Tibial artery (tissue), 4 donors: ENCODE measurements around the gene ADAP2.
A peak's percentile ranks its signal among the peaks of the same experiment; 100 is the strongest.
"Not testable (repeated sequence)": the region's sequence is repeated elsewhere in the genome, so short reads cannot be mapped to it uniquely, and the experiment has no call there.

Experiments
- DNase-seq, 2 donors: peaks; one replicate each; pipeline ENCODE4 v3.0.0-alpha.2; 2019
- H3K27ac ChIP-seq, 2 donors: fragments of 200-600 bp; sonication (generic) in 1 of 2; 1 replicate in 1 of 2; 2 replicates in 1 of 2; pipeline ENCODE4 v1.5.1; 2018 to 2019; ENCODE audit warnings: mild to moderate bottlenecking in 1 of 2
- H3K27me3 ChIP-seq, 2 donors: fragments of 200-600 bp; sonication (generic) in 1 of 2; one replicate each; pipeline versions ENCODE4 v1.5.1 to v1.6.0; 2016 to 2019
- H3K36me3 ChIP-seq, 3 donors: fragments of 200-600 bp; sonication (generic) in 2 of 3; one replicate each; pipeline ENCODE4 v1.5.1; 2016 to 2019; ENCODE audit warnings: mild to moderate bottlenecking in 2 of 3
- H3K4me1 ChIP-seq, 4 donors: fragments of 200-600 bp; sonication (generic) in 2 of 4; 1 replicate in 3 of 4; 2 replicates in 1 of 4; pipeline ENCODE4 v1.5.1; 2016 to 2019
- H3K4me3 ChIP-seq, 2 donors: fragments of 200-600 bp; sonication (generic) in 1 of 2; 1 replicate in 1 of 2; 2 replicates in 1 of 2; pipeline ENCODE4 v1.5.1; 2018 to 2019; ENCODE audit warnings: mild to moderate bottlenecking in 2 of 2
- H3K9me3 ChIP-seq, 3 donors: fragments of 200-600 bp; sonication (generic) in 1 of 3; one replicate each; pipeline ENCODE4 v1.5.1; 2016 to 2019
- intact Hi-C: fragments of 100-400 bp; cut with DNase I; formaldehyde crosslinking; loops from one replicate; pipeline ENCODE4 v1.15.0; 2023; ENCODE audit warnings: low total_unique reads
- TF ChIP-seq, protein P1 (sequence below), 2 experiments: fragments of 200-600 bp in 1 of 2; fragments of 450-650 bp in 1 of 2; IDR thresholded peaks; one replicate each; pipeline ENCODE4 v1.5.1; 2017 to 2019; ENCODE audit warnings: antibody characterized with exemption in 2 of 2, mild to moderate bottlenecking in 1 of 2, moderate library complexity in 1 of 2

Gene ADAP2

GRCh38 chr17:30906101-30906911, 15.4 kb upstream of the ADAP2 start, which contains the start of gene TEFM:
Gene TEFM (minus strand): TSS chr17:30906238. CDS start chr17:30906198, 40 bp downstream.
- intact Hi-C loops: no loop called here
- H3K27me3 ChIP-seq: no peaks in the 10 kb centered on the region

GRCh38 chr17:30908717-30909420, 12.9 kb upstream of the ADAP2 start:
- H3K4me3 ChIP-seq: no peak overlapping the region
- H3K36me3 ChIP-seq: no peaks in the 10 kb centered on the region
- H3K27me3 ChIP-seq: no peaks in the 10 kb centered on the region
- H3K4me1 ChIP-seq: peaks cover 0 to 22% (median 10%) of the 10 kb centered on the region in 4 donors
- H3K27ac ChIP-seq: no peak overlapping the region
- H3K9me3 ChIP-seq: no peaks in the 10 kb centered on the region
- intact Hi-C loops: no loop called here
- TF ChIP-seq, protein P1, sequence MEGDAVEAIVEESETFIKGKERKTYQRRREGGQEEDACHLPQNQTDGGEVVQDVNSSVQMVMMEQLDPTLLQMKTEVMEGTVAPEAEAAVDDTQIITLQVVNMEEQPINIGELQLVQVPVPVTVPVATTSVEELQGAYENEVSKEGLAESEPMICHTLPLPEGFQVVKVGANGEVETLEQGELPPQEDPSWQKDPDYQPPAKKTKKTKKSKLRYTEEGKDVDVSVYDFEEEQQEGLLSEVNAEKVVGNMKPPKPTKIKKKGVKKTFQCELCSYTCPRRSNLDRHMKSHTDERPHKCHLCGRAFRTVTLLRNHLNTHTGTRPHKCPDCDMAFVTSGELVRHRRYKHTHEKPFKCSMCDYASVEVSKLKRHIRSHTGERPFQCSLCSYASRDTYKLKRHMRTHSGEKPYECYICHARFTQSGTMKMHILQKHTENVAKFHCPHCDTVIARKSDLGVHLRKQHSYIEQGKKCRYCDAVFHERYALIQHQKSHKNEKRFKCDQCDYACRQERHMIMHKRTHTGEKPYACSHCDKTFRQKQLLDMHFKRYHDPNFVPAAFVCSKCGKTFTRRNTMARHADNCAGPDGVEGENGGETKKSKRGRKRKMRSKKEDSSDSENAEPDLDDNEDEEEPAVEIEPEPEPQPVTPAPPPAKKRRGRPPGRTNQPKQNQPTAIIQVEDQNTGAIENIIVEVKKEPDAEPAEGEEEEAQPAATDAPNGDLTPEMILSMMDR (IDR thresholded peaks at IDR 0.05): no peak
- no peak for DNase-seq

More at GRCh38 chr17:30906101-30906911, 15.4 kb upstream of the ADAP2 start, which contains the start of gene TEFM:
- H3K9me3 ChIP-seq: no peaks in the 10 kb centered on the region
- TF ChIP-seq, protein P1 (IDR thresholded peaks at IDR 0.05): peak in 1 of 2 experiments; percentile 22
- peak within 1 kb of the TSS; percentile 57 to 82 for H3K4me3 ChIP-seq
- H3K4me1 ChIP-seq: peaks cover 0 to 22% (median 10%) of the 10 kb centered on the region in 4 donors
- peak; percentile 83 to 93 for DNase-seq
- H3K36me3 ChIP-seq: peaks cover 0 to 9% (median 1%) of the 10 kb centered on the region in 3 donors
- peak within 1 kb of the TSS; percentile 84 to 96 for H3K27ac ChIP-seq

GRCh38 chr17:30910151-30910550, 11.6 kb upstream of the ADAP2 start:
- H3K9me3 ChIP-seq, H3K36me3 ChIP-seq, intact Hi-C loops, H3K4me3 ChIP-seq, H3K27ac ChIP-seq, H3K27me3 ChIP-seq: not testable (repeated sequence)
- H3K4me1 ChIP-seq: peaks cover 0 to 14% (median 8%) of the 10 kb centered on the region in 4 donors
- peak in 1 of 2 donors; percentile 13 for DNase-seq

DNA sequence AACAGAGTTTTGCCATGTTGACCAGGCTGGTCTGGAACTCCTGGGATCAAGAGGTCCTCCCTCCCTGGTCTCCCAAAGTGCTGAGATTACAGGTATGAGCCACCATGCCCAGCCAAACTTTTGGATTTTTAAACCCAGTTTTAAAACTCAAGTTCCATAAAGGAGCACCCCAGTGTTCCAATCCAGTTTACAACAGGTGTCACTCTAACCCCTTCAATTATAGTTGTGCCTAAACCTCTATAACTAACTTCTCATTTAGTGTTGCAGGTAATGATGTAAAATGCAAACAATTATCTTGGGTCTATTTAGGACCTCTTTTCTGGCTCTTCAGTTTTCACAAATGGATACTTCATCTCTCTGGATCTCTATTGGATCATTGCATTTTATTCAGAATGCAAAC, 7.8 kb upstream of the ADAP2 start:
- no peak for DNase-seq
- H3K27me3 ChIP-seq: no peaks in the 10 kb centered on the region
- TF ChIP-seq, protein P1 (IDR thresholded peaks at IDR 0.05): no peak
- H3K36me3 ChIP-seq: no peaks in the 10 kb centered on the region
- no peak overlapping the region for H3K27ac ChIP-seq
- intact Hi-C loops: no loop called here
- no peak overlapping the region for H3K4me3 ChIP-seq
- H3K9me3 ChIP-seq: no peaks in the 10 kb centered on the region
- H3K4me1 ChIP-seq: no peaks in the 10 kb centered on the region

DNA sequence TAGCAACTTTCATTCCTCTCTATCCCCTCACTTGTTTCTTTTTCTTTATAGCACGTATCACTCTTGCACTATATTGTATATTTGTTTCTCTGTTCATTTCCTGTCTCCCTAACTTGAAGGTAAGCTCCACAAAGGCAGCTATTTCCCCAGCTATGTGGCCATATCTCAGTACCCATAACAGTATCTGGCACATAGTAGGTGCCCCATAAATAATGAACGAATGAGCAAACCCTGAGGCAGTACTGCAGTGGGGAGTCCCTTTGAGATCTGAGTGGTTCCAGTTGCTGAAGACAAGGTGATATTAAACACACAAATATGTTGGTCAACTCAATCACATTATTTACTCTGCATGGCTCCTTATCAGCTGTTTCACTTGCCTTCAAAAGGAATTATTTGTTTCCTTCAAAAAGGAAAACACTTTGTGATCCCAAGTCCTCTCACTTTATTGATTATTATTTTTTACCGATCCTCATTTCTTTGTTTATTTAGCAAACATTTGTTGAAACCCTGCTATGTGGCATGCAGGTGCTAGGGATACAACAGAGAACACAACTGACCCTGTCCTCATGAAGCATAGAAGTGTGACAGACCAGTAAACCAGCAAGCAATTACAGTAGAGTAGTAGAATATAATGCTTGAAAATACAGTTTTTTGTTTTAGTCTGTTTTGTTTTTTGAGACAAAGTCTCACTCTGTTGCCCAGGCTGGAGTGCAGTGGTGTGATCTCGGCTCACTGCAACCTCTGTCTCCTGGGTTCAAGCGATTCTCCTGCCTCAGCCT, 5.7 kb upstream of the ADAP2 start:
- H3K36me3 ChIP-seq: no peaks in the 10 kb centered on the region
- TF ChIP-seq, protein P1 (IDR thresholded peaks at IDR 0.05): no peak
- intact Hi-C loops: no loop called here
- no peak overlapping the region for H3K4me3 ChIP-seq
- no peak overlapping the region for H3K27ac ChIP-seq
- no peak for DNase-seq
- peaks cover 0 to 5% of the 10 kb centered on the region in 2 donors for H3K27me3 ChIP-seq
- no peaks in the 10 kb centered on the region for H3K9me3 ChIP-seq
- H3K4me1 ChIP-seq: peaks cover 0 to under 1% (median 0%) of the 10 kb centered on the region in 4 donors
